ENCODE measurements around the gene MAPRE2.

GRCh38 chr18:35107216-35107615 lies 66.0 kb downstream of the MAPRE2 start:
- TF ChIP-seq GATA2 (IDR thresholded peaks at IDR 0.05; ENCODE audit: low read depth, low read length) (no peak), GATA3 (IDR thresholded peaks at IDR 0.05; ENCODE audit: low read depth, low read length) (no peak)
